Stimulated activated CD4-positive, alpha-beta T cell treated with anti-CD3 and anti-CD28 coated beads, Interleukin-12 subunit alpha, Interleukin-12 subunit beta, amount 100 ng/mL, for 4 hours (primary cell): ENCODE measurements around the gene ADRB2.

Experiments used
- DNase-seq: peaks from one replicate; pipeline ENCODE4 v3.0.0-alpha.2; 2020

Gene ADRB2

DNA sequence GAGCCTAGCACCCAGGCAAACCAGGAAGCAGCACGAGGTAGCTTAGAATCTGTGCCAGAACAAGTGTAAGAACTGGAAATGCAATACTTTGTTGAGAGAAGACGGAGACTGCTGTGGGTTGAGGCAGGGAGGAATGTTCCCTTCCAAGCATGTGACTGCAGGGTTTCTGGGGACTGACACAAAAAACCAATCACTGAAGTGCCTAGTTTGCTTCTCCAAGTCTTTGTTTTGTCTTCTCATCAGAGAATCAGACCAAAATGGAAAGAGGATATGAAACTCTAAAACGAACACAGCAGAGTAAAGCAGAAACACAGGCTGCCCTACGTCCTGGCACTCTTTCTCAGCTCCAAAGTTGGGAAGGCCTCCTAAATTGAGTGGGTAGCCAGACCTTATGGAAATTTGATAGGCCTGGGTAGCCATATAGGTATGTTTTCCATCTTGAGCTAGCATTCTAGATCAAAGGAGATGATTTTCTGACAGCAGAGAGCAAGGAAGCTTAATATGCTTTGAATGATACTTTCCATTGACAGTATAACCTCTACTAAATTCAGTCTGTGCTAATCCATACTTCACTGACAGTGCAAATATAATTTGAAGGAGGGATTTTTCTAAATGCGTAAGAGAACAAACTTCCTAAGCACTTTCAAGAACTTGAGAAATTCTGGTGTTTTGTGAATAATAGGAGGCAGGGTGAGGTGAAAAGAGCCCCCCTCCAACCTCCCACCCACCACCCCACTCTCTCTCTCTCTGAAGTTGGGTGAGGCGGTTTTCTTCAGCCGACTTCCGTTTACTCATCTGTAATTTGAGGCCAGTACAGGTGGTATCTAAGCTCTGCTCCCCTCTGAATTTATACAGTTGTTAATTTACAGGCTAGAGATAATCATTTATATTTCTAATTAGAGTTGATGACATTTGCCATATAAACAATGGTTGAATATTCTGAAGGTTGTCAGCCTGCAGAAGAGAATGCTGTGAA, 5.5 kb downstream of the ADRB2 start:
- no peak for DNase-seq

DNA sequence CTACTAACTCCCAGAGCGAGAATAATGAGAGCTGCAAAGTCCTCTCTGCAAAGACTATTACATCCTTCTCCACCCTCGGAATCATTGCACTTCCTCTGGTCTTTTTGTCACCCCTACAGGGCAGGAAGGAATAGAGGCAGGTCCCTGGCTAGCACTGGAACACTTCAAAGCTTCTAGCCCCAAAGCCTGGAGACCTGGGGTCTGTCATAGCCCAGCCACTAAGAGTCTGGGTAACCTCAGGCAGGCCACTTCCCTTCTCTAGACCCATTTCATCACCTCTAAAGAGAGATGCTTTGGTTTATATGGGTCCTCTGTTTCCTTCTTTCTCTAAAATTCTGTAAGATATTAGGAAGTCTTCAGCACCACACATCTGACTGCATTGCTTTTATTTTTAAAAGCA, 6.7 kb downstream of the ADRB2 start:
- DNase-seq, result no peak

DNA sequence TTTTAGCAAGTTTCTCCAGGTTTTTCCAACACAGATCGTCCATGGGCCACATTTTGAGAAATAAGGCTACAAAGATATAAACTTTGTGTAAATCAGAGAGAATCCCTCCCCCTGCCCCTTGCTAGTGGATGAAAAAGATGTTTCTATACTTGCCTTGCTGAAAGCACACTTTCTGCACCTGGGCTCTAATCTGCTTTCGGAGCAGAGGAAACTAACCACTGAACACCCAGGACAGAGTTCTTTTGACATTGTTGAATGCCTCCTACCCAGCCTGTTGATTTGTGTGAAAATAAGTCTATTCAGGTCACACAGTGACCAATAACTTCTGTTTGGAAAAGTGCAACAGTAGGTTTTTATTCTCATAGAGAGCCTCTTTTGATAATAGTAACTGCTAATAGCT, 7.5 kb downstream of the ADRB2 start:
- DNase-seq, result no peak

DNA sequence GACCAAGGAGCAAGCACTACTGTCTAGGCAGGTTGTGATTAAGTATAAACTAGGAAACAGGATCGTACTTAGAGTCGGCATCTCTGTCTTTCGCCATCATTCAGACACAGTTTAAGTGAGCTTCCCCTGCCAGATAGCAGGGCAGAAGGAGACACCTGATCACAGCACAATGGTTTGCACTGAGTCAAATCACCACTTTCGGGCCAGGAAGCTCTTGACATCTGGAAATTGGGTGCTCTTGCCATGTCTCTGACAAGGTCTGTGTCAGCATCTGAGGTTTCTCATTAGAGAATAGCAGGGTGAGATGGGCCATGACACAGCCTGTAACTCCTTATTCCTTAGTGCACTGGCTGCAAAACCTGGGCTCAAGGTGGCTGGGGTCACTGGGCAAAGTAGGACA, 8.3 kb downstream of the ADRB2 start:
- DNase-seq, result no peak

DNA sequence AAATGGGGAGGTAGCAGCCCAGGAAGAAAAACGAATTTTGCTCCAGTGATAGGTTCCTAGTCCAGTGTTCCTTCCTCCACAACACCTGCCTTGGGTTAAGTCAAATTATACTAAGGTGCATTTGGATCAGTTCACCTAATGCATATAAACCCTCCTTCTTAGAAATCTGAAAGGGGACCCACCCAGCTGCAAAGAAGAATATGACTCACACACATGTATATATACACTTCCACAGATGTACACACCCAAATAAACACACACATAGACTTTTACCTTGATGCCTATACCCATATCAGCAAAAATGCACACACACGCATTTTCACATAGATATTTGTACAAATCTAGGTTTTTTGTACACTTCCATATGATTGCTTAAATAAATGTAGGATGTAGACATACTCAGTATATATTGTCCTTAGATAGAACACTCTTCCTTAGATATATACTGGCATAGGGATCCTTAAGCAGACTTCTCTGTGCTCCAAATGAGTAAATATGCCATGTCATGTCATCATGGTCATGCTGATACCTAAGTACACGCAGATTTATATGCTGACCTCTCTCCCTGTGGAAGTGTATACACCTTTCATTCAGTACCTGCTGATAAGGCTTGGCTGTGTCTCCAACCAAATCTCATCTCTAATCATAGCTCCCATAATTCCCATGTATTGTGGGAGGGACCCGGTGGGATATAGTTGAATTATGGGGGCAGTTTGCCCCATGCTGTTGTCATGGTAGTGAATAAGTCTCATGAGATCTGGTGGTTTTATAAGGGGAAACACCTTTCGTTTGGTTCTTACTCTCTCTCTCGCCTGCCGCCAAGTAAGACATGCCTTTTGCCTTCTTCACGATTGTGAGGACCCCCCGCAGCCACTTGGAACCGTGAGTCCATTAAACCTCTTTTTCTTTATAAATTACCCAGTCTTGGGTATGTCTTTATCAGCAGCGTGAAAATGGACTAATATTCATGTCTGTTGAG, 10.2 kb downstream of the ADRB2 start:
- no peak for DNase-seq

DNA sequence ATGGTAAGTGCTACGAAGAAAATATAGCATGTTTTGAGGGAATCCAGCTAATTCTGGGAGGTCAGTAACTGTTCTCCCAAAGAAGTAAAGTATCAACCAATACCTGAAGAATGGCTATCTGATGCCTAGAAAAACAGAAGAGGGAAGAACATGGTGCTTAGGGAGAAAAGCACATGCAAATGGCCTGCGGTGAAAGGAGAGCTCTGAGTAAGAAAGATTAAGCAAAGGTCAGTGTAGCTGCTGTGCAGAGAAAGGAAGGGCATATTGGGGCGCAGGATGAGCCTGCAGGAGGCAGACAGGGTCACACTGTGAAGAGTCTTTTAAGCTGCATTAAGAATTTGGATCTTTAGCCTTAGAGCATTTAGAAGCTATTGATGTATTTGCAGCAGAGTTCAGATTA, 11.0 kb downstream of the ADRB2 start:
- no peak for DNase-seq

DNA sequence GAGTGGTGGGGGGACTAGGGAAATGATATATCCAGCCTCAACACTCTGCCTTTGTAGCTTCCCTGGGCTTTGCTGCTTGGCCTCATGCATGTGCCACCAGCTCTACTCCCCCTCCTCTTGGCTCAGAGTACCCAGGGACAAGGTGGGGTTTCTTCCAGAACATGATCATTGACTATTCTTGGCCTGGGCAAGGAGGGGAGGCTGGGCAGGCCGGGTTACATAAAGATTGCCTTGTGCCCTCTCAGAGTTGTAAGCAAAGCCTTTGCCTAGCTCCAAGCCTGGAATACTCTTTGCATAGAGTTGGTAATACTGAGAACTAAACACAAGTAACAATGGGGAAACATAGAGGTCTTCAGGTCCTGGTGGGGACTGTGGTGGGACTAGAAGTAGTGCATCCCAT, 11.9 kb downstream of the ADRB2 start:
- DNase-seq, result no peak

DNA sequence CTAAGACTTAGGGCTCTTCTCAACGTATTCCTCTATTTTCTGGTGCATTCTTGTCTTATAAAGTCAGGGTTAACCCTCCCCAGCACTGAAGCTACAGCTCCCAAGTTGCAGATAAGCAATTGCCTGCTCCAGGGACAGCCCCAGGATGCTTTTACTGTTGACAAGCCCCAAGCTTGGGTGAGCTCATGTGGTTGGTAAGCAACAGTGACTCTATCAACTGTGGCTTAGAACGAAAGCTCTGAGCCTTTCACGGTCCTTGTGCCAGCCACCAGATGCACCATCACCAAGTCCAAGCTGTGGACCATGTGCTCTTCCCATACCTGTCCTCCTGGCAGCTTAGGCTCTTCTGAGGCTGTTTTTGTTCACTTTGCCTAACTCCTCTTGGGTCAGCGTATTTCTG, 13.5 kb downstream of the ADRB2 start:
- DNase-seq, result no peak

DNA sequence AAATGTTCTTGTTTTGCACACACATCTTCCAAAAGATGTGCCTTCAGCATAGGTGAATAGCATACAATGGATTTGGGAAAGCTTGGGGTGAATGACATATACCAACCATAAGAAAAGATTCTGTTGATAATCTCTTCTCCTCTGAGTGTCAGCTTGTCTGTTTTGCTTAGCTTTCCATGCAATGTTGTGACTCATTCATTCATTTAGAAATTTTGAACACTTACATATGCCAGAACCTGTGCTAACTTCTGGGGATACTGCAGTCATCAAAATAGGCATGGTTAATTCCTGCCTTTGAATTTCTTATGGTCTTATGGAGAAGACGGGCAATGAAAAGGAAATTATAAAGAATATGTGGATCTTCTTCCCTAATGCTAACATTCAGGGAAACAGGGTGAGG, 14.1 kb downstream of the ADRB2 start:
- DNase-seq, result no peak

DNA sequence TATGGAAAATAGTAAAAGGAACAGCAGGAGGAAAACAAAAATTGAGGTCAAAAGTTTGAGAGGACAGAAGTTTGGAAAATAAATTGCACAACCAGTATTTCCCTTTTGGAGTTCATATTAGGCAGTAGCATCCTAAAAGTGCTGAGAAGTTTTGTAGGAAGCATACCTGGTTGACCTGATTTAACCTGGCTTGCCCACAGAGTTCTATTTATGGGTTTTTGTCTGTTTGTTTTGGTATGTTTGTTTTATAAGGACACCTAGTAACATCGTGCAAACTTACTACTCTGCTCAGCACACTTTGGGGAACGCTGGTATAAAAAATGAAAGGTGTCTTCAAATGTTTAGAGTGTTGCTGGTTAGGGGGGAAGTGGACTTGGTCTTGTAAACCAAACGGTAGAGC, 15.1 kb downstream of the ADRB2 start:
- DNase-seq, result no peak

DNA sequence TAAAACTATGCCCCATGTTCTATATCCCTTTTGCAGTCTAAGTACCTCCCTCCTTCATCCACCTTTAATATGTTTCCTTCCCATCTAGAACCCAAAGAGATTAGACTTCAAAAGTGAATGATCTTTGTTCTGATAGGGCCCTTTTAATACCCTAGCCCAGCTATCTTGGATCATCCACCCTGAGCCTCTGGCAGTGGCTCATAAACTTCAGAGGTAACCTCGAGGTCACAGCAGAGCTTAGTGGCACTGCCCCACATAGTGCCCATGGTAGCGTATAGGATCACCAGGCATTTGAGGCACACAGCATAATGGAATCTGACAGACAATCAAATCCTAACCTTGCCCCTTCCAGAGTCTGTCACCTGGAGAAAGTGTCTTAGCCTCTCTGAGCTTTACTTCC, 15.8 kb downstream of the ADRB2 start:
- no peak for DNase-seq

DNA sequence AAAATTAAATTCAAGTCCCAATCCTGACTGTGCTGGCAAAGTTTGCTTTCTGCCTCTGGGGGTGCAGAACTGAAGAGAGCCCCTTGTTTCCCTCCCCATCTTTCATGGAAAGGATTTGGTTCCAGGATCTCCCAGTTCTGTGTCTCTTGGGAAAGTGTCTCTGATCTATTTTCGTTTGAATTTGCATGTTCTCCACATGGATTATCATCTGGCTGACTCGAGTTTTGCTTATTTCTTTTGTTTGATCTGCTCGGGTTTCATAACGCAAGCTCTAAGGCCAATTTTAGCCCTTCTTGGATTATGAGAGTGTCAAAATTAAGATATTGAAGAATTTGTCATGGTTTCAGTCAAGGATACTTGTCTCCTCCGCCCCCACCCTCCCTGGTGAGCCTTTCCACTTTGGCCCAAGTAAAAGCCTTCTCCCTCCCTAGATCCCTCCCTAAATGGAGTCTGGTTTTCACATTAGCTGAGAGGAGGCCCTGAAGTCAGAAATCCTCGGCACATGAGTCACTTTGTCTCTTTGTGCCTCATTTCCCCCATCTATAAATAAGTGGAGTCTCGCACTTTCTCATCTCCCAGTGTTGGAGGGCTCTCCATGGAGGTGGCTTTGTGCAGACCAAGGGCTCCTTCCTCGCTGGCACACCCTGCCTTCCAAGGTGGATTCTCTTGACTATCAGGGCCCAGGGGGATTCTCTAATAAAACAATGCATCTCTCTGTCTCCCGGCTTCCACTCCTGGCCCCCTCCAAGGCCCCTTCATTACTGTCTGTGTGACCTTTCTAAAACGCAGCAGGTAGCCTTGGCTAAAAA, 17.3 kb downstream of the ADRB2 start:
- DNase-seq, result no peak

DNA sequence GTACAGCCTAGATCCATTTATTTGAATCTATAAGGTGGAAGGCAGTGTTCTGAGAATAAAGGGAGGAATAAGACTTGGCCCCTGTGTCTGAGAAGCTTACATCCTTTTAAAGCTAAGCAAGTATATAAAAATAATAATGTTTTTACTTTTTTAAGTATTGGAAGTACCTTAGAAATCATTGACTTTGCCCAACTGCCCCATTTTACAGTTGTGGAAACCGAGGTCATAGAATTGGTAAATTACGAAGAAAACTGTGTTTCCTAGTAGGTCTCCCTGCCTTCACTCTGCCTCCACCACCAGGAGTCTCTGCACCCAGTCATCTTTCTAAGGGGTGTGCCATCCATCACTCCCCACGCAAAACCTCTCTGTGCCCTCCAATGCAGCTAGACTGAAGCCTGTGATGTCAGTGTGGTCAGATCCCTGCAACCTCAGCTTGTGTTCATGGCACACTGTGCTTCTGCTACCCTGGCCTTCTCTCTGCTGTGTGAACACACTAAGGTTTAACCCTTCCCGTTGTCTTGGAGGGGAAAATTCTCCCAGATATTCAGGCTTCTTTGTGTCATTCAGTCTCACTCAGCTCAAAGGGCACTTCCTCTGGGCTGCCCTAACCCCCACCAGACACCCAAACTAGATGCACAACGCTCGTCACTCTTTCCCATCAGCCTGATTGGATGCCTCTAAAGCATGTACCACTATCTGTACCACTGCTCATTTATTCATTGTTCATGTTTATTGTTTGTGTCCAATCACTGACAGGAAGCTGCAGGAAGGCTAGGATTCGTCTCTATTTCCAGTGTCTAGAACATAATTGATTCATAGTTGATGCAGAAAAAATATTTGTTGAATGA, 18.2 kb downstream of the ADRB2 start:
- no peak for DNase-seq

DNA sequence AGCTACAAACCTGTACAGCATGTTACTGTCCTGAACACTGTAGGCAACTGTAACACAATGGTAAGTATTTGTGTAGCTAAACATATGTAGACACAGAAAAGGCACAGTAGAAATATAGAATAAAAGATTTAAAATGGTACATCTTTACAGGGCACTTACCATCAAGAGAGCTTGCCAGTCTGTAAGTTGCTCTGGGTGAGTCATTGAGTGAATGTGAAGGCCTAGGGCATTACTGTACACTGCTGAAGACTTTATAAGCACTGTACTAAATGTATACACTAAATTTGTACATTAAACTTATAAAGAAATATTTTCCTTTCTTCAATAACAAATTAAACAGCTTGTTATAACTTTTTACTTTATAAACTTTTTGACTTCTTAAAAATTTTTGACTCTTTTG, 20.5 kb downstream of the ADRB2 start:
- DNase-seq, result no peak

DNA sequence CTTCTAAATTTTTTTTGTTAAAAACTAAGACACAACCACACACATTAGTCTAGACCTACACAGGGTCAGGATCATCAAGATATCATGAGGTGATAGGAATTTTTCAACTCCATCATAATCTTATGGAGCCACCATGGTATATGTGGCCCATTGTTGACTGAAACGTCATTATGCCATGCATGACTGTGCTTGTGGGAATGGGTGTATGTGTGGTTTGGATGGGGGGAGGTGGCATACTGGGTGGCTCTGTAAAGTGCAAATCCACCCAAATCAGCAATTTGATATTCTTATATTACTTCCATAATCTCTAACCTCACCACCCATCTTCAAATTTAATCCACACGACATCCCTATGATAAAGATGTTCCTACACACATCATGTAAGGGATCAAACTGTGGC, 21.0 kb downstream of the ADRB2 start:
- DNase-seq, result no peak

DNA sequence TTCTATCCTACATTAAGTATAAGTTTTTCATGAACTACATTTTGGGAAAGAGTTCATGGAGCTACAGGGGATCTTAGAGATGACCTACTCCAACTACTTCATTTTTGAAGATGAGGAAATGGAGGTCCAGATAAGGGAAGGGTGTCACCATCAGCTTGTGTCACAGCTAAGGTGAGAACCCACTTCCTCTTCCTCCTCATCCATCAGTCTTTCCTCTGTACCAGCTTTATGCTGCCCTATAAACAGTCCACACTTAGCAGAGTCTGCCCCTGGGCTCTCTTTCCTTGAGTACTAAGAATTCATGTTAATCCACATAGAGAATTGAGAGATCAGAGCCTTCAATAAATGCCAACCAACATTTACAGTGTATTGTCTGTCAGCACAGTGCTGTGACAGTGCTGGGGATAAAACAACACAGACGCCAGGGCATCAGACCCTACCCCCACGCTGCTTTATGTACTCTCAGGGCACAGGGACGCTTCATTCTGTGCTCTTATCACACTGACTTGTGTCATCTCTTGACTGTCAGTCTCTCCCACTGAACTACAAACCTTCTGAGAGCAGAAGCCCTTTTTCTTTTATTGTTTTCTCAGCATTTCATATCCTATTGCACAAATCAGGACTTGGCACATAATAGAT, 22.1 kb downstream of the ADRB2 start:
- DNase-seq, result no peak

DNA sequence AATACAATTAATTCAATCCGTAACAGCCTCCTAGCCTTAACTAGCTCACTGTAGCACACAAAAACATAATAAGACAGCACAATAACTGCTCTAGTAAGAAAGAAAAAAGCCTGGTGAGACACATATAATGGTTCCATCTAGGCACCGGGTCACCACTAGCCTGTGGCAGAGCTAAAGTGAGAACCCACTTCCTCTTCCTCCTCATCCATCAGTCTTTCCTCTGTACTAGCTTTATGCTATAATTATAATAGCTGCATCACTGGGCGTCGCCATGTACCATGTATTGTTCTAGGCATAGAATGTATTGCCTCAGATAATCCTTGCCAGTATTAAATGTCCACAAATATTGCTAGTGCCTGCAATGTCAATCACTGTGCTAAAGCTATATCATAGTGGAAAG, 23.1 kb downstream of the ADRB2 start:
- DNase-seq, result no peak

DNA sequence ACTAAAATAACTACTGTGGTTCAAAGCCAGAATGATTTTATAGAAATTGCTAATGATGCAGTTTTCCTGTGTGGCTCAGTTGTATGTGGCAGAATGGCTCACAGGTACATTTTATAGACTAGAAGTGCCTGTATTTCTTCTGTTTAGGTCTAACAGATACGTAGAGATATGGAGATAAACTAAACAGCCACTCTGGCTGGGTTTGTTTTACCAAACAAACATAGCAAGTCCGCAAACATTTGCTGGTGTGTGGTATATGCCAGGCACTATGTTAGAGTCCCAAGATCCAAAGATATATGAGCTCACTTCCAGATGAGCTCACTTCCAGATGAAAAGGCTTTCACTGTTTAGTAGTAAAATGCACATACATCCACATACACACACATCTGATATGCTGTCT, 24.4 kb downstream of the ADRB2 start:
- DNase-seq, result no peak

DNA sequence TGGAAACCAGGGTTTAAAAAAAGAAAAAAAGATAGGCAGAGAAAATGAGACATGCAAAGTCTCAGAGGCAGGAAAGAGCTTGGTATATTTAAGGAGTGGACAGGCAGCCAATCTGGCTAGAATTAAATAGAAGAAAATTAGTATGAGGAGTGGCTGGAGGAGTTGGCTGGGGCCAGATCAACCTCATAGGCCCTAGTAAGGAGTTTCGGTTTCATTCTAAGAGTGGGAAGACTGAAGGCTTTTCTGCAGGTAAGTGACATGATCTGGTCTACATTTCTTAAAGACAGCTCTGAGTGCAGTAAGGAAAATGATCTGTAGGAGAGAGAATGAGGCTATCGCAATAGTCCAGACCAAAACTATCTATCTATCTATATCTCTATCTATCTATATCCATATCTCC, 27.5 kb downstream of the ADRB2 start:
- no peak for DNase-seq

DNA sequence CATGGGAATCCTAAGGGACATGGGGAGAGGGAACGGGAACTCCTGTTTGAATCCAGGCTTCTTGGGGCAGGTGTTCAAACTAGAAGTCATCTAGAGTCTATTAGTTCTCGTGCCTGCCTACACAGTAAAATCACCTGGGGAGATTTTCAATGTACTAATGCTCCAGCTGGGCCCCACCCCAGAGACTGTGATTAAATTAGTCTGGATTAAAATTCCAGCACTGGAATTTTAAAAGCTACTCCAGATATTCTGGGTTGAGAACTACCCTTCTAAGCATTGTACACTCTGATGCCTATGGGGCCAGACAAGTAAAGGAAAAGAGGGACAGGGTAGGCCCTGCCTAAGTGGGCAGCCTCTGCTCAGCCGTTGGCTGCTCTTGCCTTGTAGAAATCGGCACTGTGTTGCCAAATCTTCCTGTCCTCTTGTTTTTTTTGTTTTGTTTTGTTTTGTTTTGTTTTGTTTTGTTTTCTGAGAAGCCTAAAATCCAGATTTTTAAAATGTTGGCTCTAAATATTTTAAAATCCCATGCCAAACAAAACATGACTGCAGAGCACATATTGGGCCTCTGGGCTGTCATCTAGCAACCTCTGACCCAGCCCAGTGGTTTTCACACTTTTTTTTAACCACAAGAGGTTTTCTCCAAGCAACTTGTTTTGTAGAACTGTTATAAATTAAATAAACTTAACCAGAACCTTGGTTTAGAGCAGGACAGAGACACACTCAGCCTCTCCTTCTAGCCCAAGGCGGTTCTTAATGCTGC, 29.0 kb downstream of the ADRB2 start:
- no peak for DNase-seq

DNA sequence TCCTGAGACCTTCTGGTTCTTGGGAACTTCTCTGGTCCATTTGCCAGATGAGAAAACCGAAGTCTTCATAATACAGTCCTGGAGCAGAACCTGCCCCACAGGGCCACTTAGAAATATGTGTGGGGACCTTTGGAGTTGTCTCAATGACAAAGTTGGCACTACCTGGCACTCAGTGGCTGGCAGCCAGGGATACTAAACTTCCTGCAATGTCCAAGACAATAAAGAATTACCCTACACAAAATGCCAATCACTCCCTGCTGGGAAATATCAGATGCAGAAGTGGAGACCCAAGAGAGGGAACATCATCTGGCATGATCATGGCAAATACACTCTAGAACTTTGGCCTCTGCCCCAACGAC, 29.6 kb downstream of the ADRB2 start:
- no peak for DNase-seq
